ENCODE results near the gene TMEM144.
"Not testable (repeated sequence)": the region's sequence is repeated elsewhere in the genome, so short reads cannot be mapped to it uniquely, and the experiment has no call there.

Gene TMEM144

GRCh38 chr4:158192439-158193158 is 17.7 kb upstream of the TMEM144 start:
- no peak for DNase-seq

- DNase-seq = no peak
Measured at GRCh38 chr4:158193171-158193749, 17.0 kb upstream of the TMEM144 start.

- no peak for DNase-seq
Measured at GRCh38 chr4:158195297-158195696, 15.0 kb upstream of the TMEM144 start.

GRCh38 chr4:158197194-158197776 is 13.0 kb upstream of the TMEM144 start:
- no peak for DNase-seq

GRCh38 chr4:158200214-158200613 is 10.1 kb upstream of the TMEM144 start:
- DNase-seq = no peak

- no peak for DNase-seq
Measured at GRCh38 chr4:158201322-158201721, 9.0 kb upstream of the TMEM144 start.

GRCh38 chr4:158201876-158202275 is 8.4 kb upstream of the TMEM144 start:
- no peak for DNase-seq

- DNase-seq = no peak
Measured at GRCh38 chr4:158202481-158202880, 7.8 kb upstream of the TMEM144 start.

GRCh38 chr4:158203436-158203835 is 6.8 kb upstream of the TMEM144 start:
- no peak for DNase-seq

- DNase-seq = no peak
Measured at GRCh38 chr4:158203929-158204328, 6.4 kb upstream of the TMEM144 start.

GRCh38 chr4:158208963-158209640 is 1.2 kb upstream of the TMEM144 start:
- DNase-seq = no peak

- no peak for DNase-seq
Measured at GRCh38 chr4:158211222-158211621, 936 bp downstream of the TMEM144 start.

GRCh38 chr4:158213466-158213865 is 3.2 kb downstream of the TMEM144 start:
- no peak for DNase-seq

- no peak for DNase-seq
Measured at GRCh38 chr4:158214856-158215255, 4.6 kb downstream of the TMEM144 start.

GRCh38 chr4:158217763-158218162 is 7.5 kb downstream of the TMEM144 start:
- no peak for DNase-seq

GRCh38 chr4:158219623-158220022 is 9.3 kb downstream of the TMEM144 start:
- DNase-seq = no peak

GRCh38 chr4:158224318-158224717 is 14.0 kb downstream of the TMEM144 start:
- DNase-seq = not testable (repeated sequence)

- not testable (repeated sequence) for DNase-seq
Measured at GRCh38 chr4:158224999-158225398, 14.7 kb downstream of the TMEM144 start.

- not testable (repeated sequence) for DNase-seq
Measured at GRCh38 chr4:158227880-158228279, 17.6 kb downstream of the TMEM144 start.

GRCh38 chr4:158228399-158228798 is 18.1 kb downstream of the TMEM144 start:
- not testable (repeated sequence) for DNase-seq

- DNase-seq = no peak
Measured at GRCh38 chr4:158229768-158230167, 19.5 kb downstream of the TMEM144 start.

GRCh38 chr4:158234671-158235070 is 24.4 kb downstream of the TMEM144 start:
- no peak for DNase-seq

GRCh38 chr4:158236304-158237030 is 26.2 kb downstream of the TMEM144 start:
- no peak for DNase-seq
